ENCODE results near the gene TMEM140. TPM values are rescaled to one million over a fixed set of nuclear protein-coding genes. Genes with fewer than 3 reads are reported as not detected.

The TMEM140 gene
- total RNA-seq, 5 donors from 2014 or later (not counting 1 experiment from before 2014, with no cell fraction given), result 20.7 to 32.7 (median 25.8) TPM

DNA sequence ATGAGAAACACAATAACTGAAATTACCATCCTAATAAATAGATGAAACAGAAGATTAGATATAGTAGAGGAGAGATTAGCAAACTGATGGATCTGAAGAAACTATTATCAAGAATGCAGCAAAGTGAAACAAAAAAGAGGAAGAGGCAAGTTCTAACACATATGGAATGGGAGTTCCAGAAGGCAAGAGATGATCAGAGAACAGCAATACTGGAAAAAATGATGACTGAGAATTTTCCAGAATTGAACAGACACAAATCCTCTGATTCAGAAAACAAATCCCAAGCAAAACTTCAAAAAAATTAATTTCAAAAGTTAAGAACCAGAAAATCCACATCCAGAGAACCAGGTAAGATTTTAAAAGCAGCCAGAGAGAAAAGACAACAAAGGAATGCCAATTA is 42.8 kb downstream of the TMEM140 start:
- H3K36me3 Mint-ChIP-seq, result peaks cover 86% of the 10 kb centered on the region
- H3K4me3 ChIP-seq (ENCODE audit: control insufficient read depth in 1 of 2, extremely low read depth in 1 of 2, low read length in 1 of 2), result no peak overlapping the region
- no peak for ATAC-seq (replicated peaks in 1 of 4)
- no peaks in the 10 kb centered on the region for H3K27me3 Mint-ChIP-seq
- H3K4me1 Mint-ChIP-seq, result no peaks in the 10 kb centered on the region
- peaks cover 0 to 72% of the 10 kb centered on the region in 2 donors for H3K36me3 ChIP-seq (ENCODE audit: control insufficient read depth in 2 of 2, extremely low read depth in 1 of 2, insufficient read depth in 1 of 2, low read length in 1 of 2)
- H3K9me3 Mint-ChIP-seq, result no peaks in the 10 kb centered on the region
- no peak overlapping the region for H3K4me3 Mint-ChIP-seq
- no peak for DNase-seq
- ChIA-PET POLR2A (interaction anchor here in 1 of 2 donors (0.6 kb wide), 1 partner anchor 378 kb away, joined by 3 read pairs; no protein-coding TSS in a partner anchor), CTCF (interaction anchor here in 1 of 2 donors (0.6 kb wide), 1 partner anchor 509 kb away, joined by 4 read pairs; no protein-coding TSS in a partner anchor)
- H3K27ac Mint-ChIP-seq, result no peak overlapping the region
- H3K27ac ChIP-seq (ENCODE audit: low read length), result no peak overlapping the region
- no peaks in the 10 kb centered on the region for H3K9me3 ChIP-seq
- H3K27me3 ChIP-seq (replicated peaks in 1 of 2; ENCODE audit: control insufficient read depth in 2 of 2, extremely low read depth in 1 of 2, insufficient read depth in 2 of 2, low read length in 1 of 2), result no peaks in the 10 kb centered on the region
- H3K4me1 ChIP-seq (ENCODE audit: control insufficient read depth in 1 of 2, extremely low read depth in 1 of 2, insufficient read depth in 2 of 2, low read length in 2 of 2), result no peaks in the 10 kb centered on the region

GRCh38 chr7:135192914-135193536 is 45.2 kb downstream of the TMEM140 start:
- Mint-ChIP-seq H3K4me3 (no peak overlapping the region), H3K27me3 (no peaks in the 10 kb centered on the region), H3K36me3 (peaks cover 83% of the 10 kb centered on the region), H3K4me1 (no peaks in the 10 kb centered on the region), H3K9me3 (no peaks in the 10 kb centered on the region), H3K27ac (no peak overlapping the region)
- no peaks in the 10 kb centered on the region for H3K9me3 ChIP-seq
- no peaks in the 10 kb centered on the region for H3K27me3 ChIP-seq (replicated peaks in 1 of 2; ENCODE audit: control insufficient read depth in 2 of 2, extremely low read depth in 1 of 2, insufficient read depth in 2 of 2, low read length in 1 of 2)
- H3K27ac ChIP-seq (ENCODE audit: low read length), result no peak overlapping the region
- peaks cover 12 to 70% of the 10 kb centered on the region in 2 donors for H3K36me3 ChIP-seq (ENCODE audit: control insufficient read depth in 2 of 2, extremely low read depth in 1 of 2, insufficient read depth in 1 of 2, low read length in 1 of 2)
- H3K4me3 ChIP-seq (ENCODE audit: control insufficient read depth in 1 of 2, extremely low read depth in 1 of 2, low read length in 1 of 2), result no peak overlapping the region
- WGBS (ENCODE audit: insufficient coverage), result 97% methylated on average over 5 of the region's 11 CpGs
- POLR2A ChIA-PET, result no interaction called here
- H3K4me1 ChIP-seq (ENCODE audit: control insufficient read depth in 1 of 2, extremely low read depth in 1 of 2, insufficient read depth in 2 of 2, low read length in 2 of 2), result no peaks in the 10 kb centered on the region
- ATAC-seq (replicated peaks in 1 of 4), result no peak
- no peak for DNase-seq
- CTCF ChIA-PET, result no interaction called here

DNA sequence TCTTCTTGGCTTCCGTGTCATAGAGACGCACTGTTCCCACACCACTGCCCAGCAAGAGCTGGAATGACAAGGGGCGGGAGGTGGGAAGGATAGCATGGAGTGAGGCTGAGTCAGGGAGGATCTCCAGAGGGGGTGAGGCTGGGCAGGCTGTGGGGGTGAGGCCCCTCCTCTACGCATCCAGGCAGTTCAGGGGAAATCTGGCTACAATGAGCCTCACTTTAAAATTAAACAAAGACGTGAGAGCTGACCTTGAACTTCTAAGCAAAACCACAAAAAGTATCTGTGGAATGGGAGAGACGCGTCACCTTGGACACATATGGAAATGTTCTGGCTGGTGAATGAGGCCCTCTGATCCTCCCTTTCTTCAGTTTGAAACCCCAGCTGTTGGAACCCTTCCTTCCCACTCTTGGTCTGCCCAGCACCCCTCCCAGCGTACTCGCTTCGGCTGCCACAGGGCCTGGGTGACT is 45.8 kb downstream of the TMEM140 start:
- Mint-ChIP-seq H3K4me3 (no peak overlapping the region), H3K27me3 (no peaks in the 10 kb centered on the region), H3K36me3 (peaks cover 83% of the 10 kb centered on the region), H3K27ac (no peak overlapping the region), H3K4me1 (no peaks in the 10 kb centered on the region), H3K9me3 (no peaks in the 10 kb centered on the region)
- ChIA-PET POLR2A (no interaction called here), CTCF (interaction anchor here in 1 of 2 donors (0.6 kb wide), 1 partner anchor 1053 kb away, joined by 5 read pairs; no protein-coding TSS in a partner anchor)
- Histone ChIP-seq H3K4me1 (ENCODE audit: control insufficient read depth in 1 of 2, extremely low read depth in 1 of 2, insufficient read depth in 2 of 2, low read length in 2 of 2) (no peaks in the 10 kb centered on the region), H3K4me3 (ENCODE audit: control insufficient read depth in 1 of 2, extremely low read depth in 1 of 2, low read length in 1 of 2) (no peak overlapping the region), H3K27ac (ENCODE audit: low read length) (no peak overlapping the region), H3K36me3 (ENCODE audit: control insufficient read depth in 2 of 2, extremely low read depth in 1 of 2, insufficient read depth in 1 of 2, low read length in 1 of 2) (peaks cover 12 to 70% of the 10 kb centered on the region in 2 donors), H3K9me3 (no peaks in the 10 kb centered on the region), H3K27me3 (replicated peaks in 1 of 2; ENCODE audit: control insufficient read depth in 2 of 2, extremely low read depth in 1 of 2, insufficient read depth in 2 of 2, low read length in 1 of 2) (no peaks in the 10 kb centered on the region)
- ATAC-seq (replicated peaks in 1 of 4), result no peak
- DNase-seq, result no peak
- 95% methylated on average over 6 of the region's 10 CpGs for WGBS (ENCODE audit: insufficient coverage)

GRCh38 chr7:135194494-135195095 is 46.7 kb downstream of the TMEM140 start:
- Histone ChIP-seq H3K36me3 (ENCODE audit: control insufficient read depth in 2 of 2, extremely low read depth in 1 of 2, insufficient read depth in 1 of 2, low read length in 1 of 2) (peaks cover 12 to 72% of the 10 kb centered on the region in 2 donors), H3K27me3 (replicated peaks in 1 of 2; ENCODE audit: control insufficient read depth in 2 of 2, extremely low read depth in 1 of 2, insufficient read depth in 2 of 2, low read length in 1 of 2) (no peaks in the 10 kb centered on the region), H3K9me3 (no peaks in the 10 kb centered on the region), H3K27ac (ENCODE audit: low read length) (no peak overlapping the region), H3K4me3 (ENCODE audit: control insufficient read depth in 1 of 2, extremely low read depth in 1 of 2, low read length in 1 of 2) (no peak overlapping the region), H3K4me1 (ENCODE audit: control insufficient read depth in 1 of 2, extremely low read depth in 1 of 2, insufficient read depth in 2 of 2, low read length in 2 of 2) (no peaks in the 10 kb centered on the region)
- Mint-ChIP-seq H3K9me3 (no peaks in the 10 kb centered on the region), H3K36me3 (peaks cover 82% of the 10 kb centered on the region), H3K4me1 (peaks cover 0 to 2% (median 0%) of the 10 kb centered on the region in 3 donors), H3K4me3 (no peak overlapping the region), H3K27me3 (no peaks in the 10 kb centered on the region), H3K27ac (no peak overlapping the region)
- ChIA-PET POLR2A (no interaction called here), CTCF (interaction anchor here in 1 of 2 donors (0.6 kb wide), 1 partner anchor 1052 kb away, joined by 5 read pairs; no protein-coding TSS in a partner anchor)
- DNase-seq (no peak), ATAC-seq (replicated peaks in 1 of 4) (no peak)
- 88% methylated on average over 4 of the region's 12 CpGs for WGBS (ENCODE audit: insufficient coverage)

DNA sequence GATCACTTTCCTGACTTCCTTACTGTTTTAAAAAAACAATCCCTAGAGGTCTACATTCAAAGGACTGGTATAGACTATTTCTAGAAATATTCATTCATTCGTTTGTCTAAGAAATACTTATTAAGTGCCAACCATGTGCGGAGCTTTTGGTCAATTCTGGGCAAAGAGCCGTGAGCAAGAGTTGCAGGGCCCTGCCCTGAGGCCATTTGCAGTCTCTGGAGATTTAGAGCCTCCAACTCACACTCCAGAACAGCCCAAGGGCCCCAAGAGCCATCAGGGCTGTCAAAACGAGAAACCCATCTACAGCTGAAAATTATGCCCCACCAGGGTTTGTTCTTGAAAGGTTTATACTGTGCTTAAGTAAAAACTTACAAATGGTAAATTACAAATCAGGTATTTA is 47.3 kb downstream of the TMEM140 start:
- Histone ChIP-seq H3K36me3 (ENCODE audit: control insufficient read depth in 2 of 2, extremely low read depth in 1 of 2, insufficient read depth in 1 of 2, low read length in 1 of 2) (peaks cover 12 to 73% of the 10 kb centered on the region in 2 donors), H3K9me3 (no peaks in the 10 kb centered on the region), H3K27ac (ENCODE audit: low read length) (no peak overlapping the region), H3K4me1 (ENCODE audit: control insufficient read depth in 1 of 2, extremely low read depth in 1 of 2, insufficient read depth in 2 of 2, low read length in 2 of 2) (no peaks in the 10 kb centered on the region), H3K4me3 (ENCODE audit: control insufficient read depth in 1 of 2, extremely low read depth in 1 of 2, low read length in 1 of 2) (no peak overlapping the region), H3K27me3 (replicated peaks in 1 of 2; ENCODE audit: control insufficient read depth in 2 of 2, extremely low read depth in 1 of 2, insufficient read depth in 2 of 2, low read length in 1 of 2) (no peaks in the 10 kb centered on the region)
- ChIA-PET POLR2A (no interaction called here), CTCF (interaction anchor here in 1 of 2 donors (1.0 kb wide), 1 partner anchor 15 kb away, joined by 3 read pairs; no protein-coding TSS in a partner anchor)
- WGBS (ENCODE audit: insufficient coverage), result 100% methylated on average over 2 of the region's 4 CpGs
- ATAC-seq (replicated peaks in 1 of 4) (no peak), DNase-seq (no peak)
- Mint-ChIP-seq H3K27ac (no peak overlapping the region), H3K9me3 (no peaks in the 10 kb centered on the region), H3K4me3 (no peak overlapping the region), H3K27me3 (no peaks in the 10 kb centered on the region), H3K36me3 (peaks cover 79% of the 10 kb centered on the region), H3K4me1 (peaks cover 0 to 2% (median 0%) of the 10 kb centered on the region in 3 donors)

GRCh38 chr7:135195968-135196629 is 48.2 kb downstream of the TMEM140 start:
- no peak for DNase-seq
- H3K27me3 ChIP-seq (replicated peaks in 1 of 2; ENCODE audit: control insufficient read depth in 2 of 2, extremely low read depth in 1 of 2, insufficient read depth in 2 of 2, low read length in 1 of 2), result no peaks in the 10 kb centered on the region
- Mint-ChIP-seq H3K27ac (no peak overlapping the region), H3K9me3 (no peaks in the 10 kb centered on the region), H3K4me3 (no peak overlapping the region), H3K36me3 (peaks cover 79% of the 10 kb centered on the region), H3K4me1 (peaks cover 0 to 5% (median 2%) of the 10 kb centered on the region in 3 donors), H3K27me3 (no peaks in the 10 kb centered on the region)
- H3K36me3 ChIP-seq (ENCODE audit: control insufficient read depth in 2 of 2, extremely low read depth in 1 of 2, insufficient read depth in 1 of 2, low read length in 1 of 2), result peaks cover 12 to 77% of the 10 kb centered on the region in 2 donors
- ATAC-seq (replicated peaks in 1 of 4), result no peak
- H3K9me3 ChIP-seq, result no peaks in the 10 kb centered on the region
- ChIA-PET CTCF (interaction anchor here in 1 of 2 donors (1.0 kb wide), 1 partner anchor 16 kb away, joined by 3 read pairs; no protein-coding TSS in a partner anchor), POLR2A (no interaction called here)
- H3K4me3 ChIP-seq (ENCODE audit: control insufficient read depth in 1 of 2, extremely low read depth in 1 of 2, low read length in 1 of 2), result no peak overlapping the region
- no peak overlapping the region for H3K27ac ChIP-seq (ENCODE audit: low read length)
- WGBS (ENCODE audit: insufficient coverage), result 95% methylated on average over 11 of the region's 14 CpGs
- no peaks in the 10 kb centered on the region for H3K4me1 ChIP-seq (ENCODE audit: control insufficient read depth in 1 of 2, extremely low read depth in 1 of 2, insufficient read depth in 2 of 2, low read length in 2 of 2)
